ENCODE data around the gene THAP4. TPM values are rescaled to one million over a fixed set of nuclear protein-coding genes. Genes with fewer than 3 reads are reported as not detected.
A peak's percentile ranks its signal among the peaks of the same experiment; 100 is the strongest.

Gene THAP4
- total and polyA plus RNA-seq, 12 donors = 68.7 to 101 (median 78.3) TPM

DNA sequence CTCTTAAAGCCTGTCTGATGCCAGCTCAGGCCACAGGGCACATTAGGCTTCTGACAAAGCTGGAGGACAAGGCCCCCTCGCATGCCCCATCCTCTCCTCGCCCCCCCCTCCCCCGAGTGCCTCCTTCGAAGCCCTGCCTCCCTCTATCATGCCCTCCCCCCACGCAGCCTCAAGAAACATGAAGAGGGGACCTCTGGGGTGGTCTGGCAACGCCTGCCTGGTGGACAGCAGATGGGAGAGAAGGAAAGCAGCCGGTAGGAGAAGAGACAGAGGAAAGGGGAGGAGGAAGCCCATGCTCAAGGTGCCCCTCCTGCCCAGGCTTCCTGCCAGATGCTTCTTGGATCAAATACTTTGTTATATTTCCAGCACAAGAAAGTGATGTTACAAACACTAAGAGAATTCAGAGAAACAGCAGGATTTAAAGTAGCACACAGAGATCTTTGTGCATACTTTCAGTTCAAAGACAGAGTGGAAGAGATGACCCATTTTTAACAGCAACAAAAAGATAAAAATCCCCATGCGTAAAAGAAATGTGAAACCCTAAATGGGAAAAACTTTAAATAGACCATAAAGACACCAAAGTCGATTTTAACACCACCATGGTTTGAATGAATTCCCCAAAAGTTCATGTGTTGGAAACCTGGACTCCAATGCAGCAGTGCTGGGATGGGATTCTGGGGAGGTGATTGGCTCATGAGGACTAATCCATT is 59.4 kb downstream of the THAP4 start:
- DNase-seq = no peak
- Histone ChIP-seq H3K27ac (no peak overlapping the region), H3K4me3 (no peak overlapping the region), H3K4me1 (peaks cover 0 to 15% (median 5%) of the 10 kb centered on the region in 9 donors), H3K9me3 (peaks cover 0 to 4% (median 0%) of the 10 kb centered on the region in 11 donors), H3K27me3 (no peaks in the 10 kb centered on the region), H3K36me3 (peaks cover 0 to 35% (median 1%) of the 10 kb centered on the region in 9 donors)
- TF ChIP-seq, protein P1, sequence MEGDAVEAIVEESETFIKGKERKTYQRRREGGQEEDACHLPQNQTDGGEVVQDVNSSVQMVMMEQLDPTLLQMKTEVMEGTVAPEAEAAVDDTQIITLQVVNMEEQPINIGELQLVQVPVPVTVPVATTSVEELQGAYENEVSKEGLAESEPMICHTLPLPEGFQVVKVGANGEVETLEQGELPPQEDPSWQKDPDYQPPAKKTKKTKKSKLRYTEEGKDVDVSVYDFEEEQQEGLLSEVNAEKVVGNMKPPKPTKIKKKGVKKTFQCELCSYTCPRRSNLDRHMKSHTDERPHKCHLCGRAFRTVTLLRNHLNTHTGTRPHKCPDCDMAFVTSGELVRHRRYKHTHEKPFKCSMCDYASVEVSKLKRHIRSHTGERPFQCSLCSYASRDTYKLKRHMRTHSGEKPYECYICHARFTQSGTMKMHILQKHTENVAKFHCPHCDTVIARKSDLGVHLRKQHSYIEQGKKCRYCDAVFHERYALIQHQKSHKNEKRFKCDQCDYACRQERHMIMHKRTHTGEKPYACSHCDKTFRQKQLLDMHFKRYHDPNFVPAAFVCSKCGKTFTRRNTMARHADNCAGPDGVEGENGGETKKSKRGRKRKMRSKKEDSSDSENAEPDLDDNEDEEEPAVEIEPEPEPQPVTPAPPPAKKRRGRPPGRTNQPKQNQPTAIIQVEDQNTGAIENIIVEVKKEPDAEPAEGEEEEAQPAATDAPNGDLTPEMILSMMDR (IDR thresholded peaks at IDR 0.05) = no peak
- ATAC-seq = peak in 1 of 8 donors; percentile 24
- WGBS, 2 donors = 53 to 63% methylated on average over 9 of the region's 9 CpGs
- intact Hi-C loops (cut with DNase I) = no loop called here

DNA sequence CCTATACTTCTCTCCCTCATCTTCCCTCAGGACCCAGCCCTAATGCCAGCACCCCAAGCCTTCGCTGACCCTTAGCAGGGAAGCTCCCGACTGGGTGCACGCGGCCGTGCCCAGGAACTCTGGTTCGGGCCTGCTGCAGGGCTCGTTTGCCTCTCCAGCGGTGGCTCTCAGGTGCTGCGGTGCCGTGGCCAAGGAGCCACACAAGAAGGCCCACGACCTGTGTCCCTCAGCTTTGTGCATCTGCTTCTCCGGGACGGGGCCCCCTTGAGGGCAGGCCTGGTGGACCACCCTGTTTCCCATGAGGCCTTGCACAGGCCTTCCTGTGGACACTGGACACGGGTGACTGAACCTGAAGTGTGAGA is 60.7 kb downstream of the THAP4 start:
- H3K36me3 ChIP-seq = peaks cover 0 to 30% (median 0%) of the 10 kb centered on the region in 9 donors
- H3K9me3 ChIP-seq = no peaks in the 10 kb centered on the region
- H3K27me3 ChIP-seq = no peaks in the 10 kb centered on the region
- intact Hi-C loops (cut with DNase I) = no loop called here
- WGBS, 2 donors = 86 to 89% methylated on average over 14 of the region's 14 CpGs
- no peak for ATAC-seq
- DNase-seq = no peak
- TF ChIP-seq, protein P1 (IDR thresholded peaks at IDR 0.05) = no peak
- no peak overlapping the region for H3K4me3 ChIP-seq
- no peak overlapping the region for H3K27ac ChIP-seq
- H3K4me1 ChIP-seq = peaks cover 0 to 22% (median 5%) of the 10 kb centered on the region in 9 donors

DNA sequence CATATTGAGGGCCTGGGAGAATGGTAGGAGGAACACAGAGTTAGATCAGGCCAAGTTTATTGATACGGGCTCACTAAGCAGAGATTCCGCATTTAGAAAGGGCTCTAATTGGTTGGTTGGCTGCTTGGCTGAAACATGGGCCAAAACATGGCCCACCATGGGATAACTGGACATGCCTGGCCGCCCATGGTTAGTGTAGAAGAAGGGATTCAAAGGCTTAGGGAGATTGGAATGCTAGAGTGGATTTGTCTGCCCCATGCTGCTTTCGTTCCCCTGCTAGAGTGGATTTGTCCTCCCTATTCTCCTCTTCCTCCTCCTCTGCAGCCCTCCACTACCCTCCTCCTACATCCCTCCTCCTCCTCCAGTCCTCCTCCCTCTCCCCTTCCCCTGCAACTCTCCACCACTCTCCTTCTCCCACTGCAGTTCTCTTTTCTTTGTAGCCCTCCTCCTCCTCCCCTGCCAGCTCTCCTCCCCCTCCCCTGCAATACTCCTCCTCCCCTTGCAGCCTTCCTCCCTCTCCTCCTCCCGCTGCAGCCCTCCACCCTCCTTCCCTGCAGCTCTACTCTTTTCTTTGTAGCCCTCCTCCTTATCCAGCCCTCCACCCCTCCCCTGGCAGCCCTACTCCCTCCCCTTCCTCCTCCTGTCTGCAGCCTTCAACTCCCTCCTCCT is 61.2 kb downstream of the THAP4 start:
- Histone ChIP-seq H3K9me3 (no peaks in the 10 kb centered on the region), H3K4me1 (peaks cover 0 to 26% (median 5%) of the 10 kb centered on the region in 9 donors), H3K36me3 (peaks cover 0 to 30% (median 0%) of the 10 kb centered on the region in 9 donors), H3K27me3 (no peaks in the 10 kb centered on the region), H3K27ac (no peak overlapping the region), H3K4me3 (no peak overlapping the region)
- ATAC-seq (no peak), DNase-seq (no peak)
- 86 to 88% methylated on average over 5 of the region's 5 CpGs for WGBS, 2 donors
- intact Hi-C loops (cut with DNase I) = no loop called here
- TF ChIP-seq, protein P1 (IDR thresholded peaks at IDR 0.05) = no peak

DNA sequence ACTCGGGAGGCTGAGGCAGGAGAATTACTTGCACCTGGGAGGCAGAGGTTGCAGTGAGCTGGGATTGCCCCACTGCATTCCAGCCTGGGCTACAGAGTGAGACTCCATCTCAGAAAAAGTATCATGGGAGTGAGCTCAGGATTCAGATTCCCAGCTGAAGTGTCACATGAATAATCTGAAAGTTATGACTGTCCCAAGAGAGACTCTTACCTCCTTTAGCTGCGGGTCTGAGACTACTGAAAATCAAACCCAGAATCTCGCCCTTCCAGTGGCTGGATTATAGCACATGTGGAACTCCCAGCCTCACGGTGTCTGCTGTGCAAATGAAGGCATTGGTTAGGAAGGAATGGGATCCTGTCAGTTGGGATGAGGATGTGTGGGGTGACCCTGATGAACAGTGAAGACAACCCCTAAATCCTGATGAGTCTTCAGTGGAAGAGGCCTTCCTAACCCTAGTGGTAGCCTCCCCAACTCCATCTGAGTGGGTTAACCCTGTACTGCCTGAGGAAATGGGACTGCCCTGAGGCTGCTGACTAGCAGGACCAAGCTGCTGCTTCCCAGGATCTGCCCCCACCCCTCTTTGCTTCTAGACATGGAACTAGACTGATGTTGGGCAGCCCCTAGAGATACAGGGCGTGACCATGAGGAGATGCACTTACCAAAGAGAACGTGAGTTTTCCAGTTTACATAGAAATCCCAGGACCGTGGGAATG is 61.9 kb downstream of the THAP4 start:
- Histone ChIP-seq H3K27me3 (no peaks in the 10 kb centered on the region), H3K4me1 (peaks cover 0 to 26% (median 5%) of the 10 kb centered on the region in 9 donors), H3K4me3 (no peak overlapping the region), H3K9me3 (no peaks in the 10 kb centered on the region), H3K27ac (no peak overlapping the region), H3K36me3 (peaks cover 0 to 30% (median 0%) of the 10 kb centered on the region in 9 donors)
- ATAC-seq = no peak
- no peak for DNase-seq
- TF ChIP-seq, protein P1 (IDR thresholded peaks at IDR 0.05) = no peak
- 85 to 86% methylated on average over 7 of the region's 7 CpGs for WGBS, 2 donors
- intact Hi-C loops (cut with DNase I) = no loop called here

Data from heart right ventricle (tissue), 16 donors.